Kidney (tissue), 14 donors: ENCODE measurements around the gene PLD2. TPM values are rescaled to one million over a fixed set of nuclear protein-coding genes. Genes with fewer than 3 reads are reported as not detected.
A peak's percentile ranks its signal among the peaks of the same experiment; 100 is the strongest.

Source experiments
- DNase-seq, 5 donors: peaks; one replicate each; pipeline ENCODE4 v3.0.0-alpha.2; 2013 to 2020
- FAIRE-seq: peaks from 2 replicates; lab custom pipeline; 2012; peaks lifted over from hg19 to GRCh38; lab: Jason Lieb, UNC
- H3K27ac ChIP-seq, 2 donors: one replicate each; pipeline ENCODE4 v1.7.0; 2013; ENCODE audit warnings: low read depth in 2 of 2, low read length in 2 of 2, inconsistent platforms in 1 of 2
- H3K27me3 ChIP-seq: one replicate; pipeline ENCODE4 v1.7.1; 2013; ENCODE audit warnings: low read length, inconsistent platforms; ENCODE audit not compliant: control insufficient read depth, insufficient read depth
- H3K36me3 ChIP-seq, 3 donors: one replicate each; pipeline versions ENCODE4 v1.7.0 to v1.7.1; 2013; ENCODE audit warnings: low read length in 3 of 3, control low read depth in 1 of 3, inconsistent platforms in 1 of 3; ENCODE audit not compliant: insufficient read depth in 3 of 3, control insufficient read depth in 2 of 3
- H3K4me1 ChIP-seq, 3 donors: one replicate each; pipeline versions ENCODE4 v1.7.0 to v1.7.1; 2013; ENCODE audit warnings: low read length in 3 of 3, inconsistent platforms in 1 of 3, low read depth in 1 of 3; ENCODE audit not compliant: control insufficient read depth in 2 of 3, insufficient read depth in 2 of 3
- H3K4me3 ChIP-seq, 3 donors: one replicate each; pipeline versions ENCODE4 v1.7.0 to v1.8.1; 2013; ENCODE audit warnings: low read length in 3 of 3, control low read depth in 1 of 3, inconsistent platforms in 1 of 3
- H3K9ac ChIP-seq, 3 donors: one replicate each; pipeline versions ENCODE4 v1.7.0 to v1.7.1; 2013; ENCODE audit warnings: low read length in 3 of 3, control low read depth in 1 of 3, inconsistent platforms in 1 of 3
- H3K9me3 ChIP-seq, 3 donors: one replicate each; pipeline versions ENCODE4 v1.7.0 to v1.7.1; 2013; ENCODE audit warnings: low read length in 3 of 3, control low read depth in 1 of 3, inconsistent platforms in 1 of 3; ENCODE audit not compliant: control insufficient read depth in 2 of 3, insufficient read depth in 1 of 3
- intact Hi-C: fragments of 100-400 bp; cut with DNase I; formaldehyde crosslinking; loops from one replicate; pipeline ENCODE4 v1.11.1; 2022
- polyA plus RNA-seq: library from polyadenylated mRNA; stranded (reverse); fragments of 350-450 nt; fragmentation: Illumina TruSeq; extraction: RNeasy Lipid Tissue Mini Kit (QIAGEN cat#74804); gene quantifications from one replicate; pipeline ENCODE4 v1.2.3, GENCODE V29; 2014; ENCODE audit warnings: low read depth, low replicate concordance; ENCODE audit not compliant: insufficient read depth
- total RNA-seq: library from RNA; stranded (reverse); fragmentation: NEBNext Ultra II Directional; extraction: Animal tissue kit (Norgen Biotek cat#: 25700); gene quantifications from one replicate; pipeline ENCODE4 v1.2.1, GENCODE V29; 2021
- TF ChIP-seq, protein P1 (sequence below): IDR thresholded peaks from 3 replicates; pipeline ENCODE4 v1.5.1; 2012; ENCODE audit warnings: mild to moderate bottlenecking, moderate library complexity, borderline replicate concordance; ENCODE audit not compliant: insufficient read depth; ENCODE audit errors: extremely low read depth
- donor health status: control.
- donor health status: control.
- donor health status: control.
- donor health status: control.
- donor health status: control.
- donor health status: DM: yes; HTN: yes; CAD: no.
- donor health status: Normal renal cell carcinoma (clear cell type).

Gene PLD2
- total and polyA plus RNA-seq, 2 donors from 2014 or later = 9.2 to 45.4 TPM

DNA sequence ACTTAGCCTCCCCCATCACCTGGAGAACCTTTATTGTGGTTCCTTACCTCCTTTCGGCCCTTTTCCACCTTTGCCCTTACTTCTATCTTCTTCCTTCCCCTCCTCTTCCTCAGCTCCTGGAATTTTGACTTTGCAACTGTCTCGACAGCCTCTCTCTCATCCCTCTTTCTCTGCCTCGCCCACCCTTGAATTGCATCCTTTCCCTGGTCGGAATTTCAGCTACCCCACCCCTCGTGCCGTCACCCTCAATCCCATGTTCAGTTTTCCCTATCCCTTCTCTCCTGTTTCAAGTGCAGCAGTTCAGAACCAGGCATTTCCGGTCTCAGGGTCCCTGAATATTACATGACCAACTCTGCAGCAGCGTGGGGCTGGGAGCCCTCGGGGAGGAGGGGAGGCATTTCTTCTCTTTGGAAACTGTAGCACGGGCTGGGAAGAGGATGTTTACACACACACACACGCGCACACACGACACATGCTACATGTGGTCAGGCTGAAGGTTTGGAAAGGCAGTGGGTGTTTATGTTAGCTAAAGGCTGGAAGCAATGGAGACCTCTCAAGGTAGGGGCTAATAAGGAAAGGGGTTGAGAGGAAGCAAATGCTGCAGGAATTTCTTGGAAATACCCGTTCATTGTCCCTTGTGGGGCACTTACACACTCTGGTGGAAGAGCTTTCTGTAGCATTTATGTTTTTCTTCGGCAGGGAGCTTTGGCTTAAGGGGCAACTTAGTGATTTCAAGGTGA is 27.2 kb downstream of the PLD2 start:
- FAIRE-seq (no peak), DNase-seq (peak; percentile 71 to 93 (median 77))
- Histone ChIP-seq H3K4me1 (peaks cover under 1 to 27% (median 3%) of the 10 kb centered on the region in 3 donors), H3K9me3 (no peaks in the 10 kb centered on the region), H3K27me3 (no peaks in the 10 kb centered on the region), H3K9ac (peak overlapping the region in 2 of 3 donors; percentile 63 to 81), H3K4me3 (peak overlapping the region; percentile 63 to 89 (median 84)), H3K36me3 (no peaks in the 10 kb centered on the region), H3K27ac (peak overlapping the region; percentile 86 to 92)
- TF ChIP-seq, protein P1, sequence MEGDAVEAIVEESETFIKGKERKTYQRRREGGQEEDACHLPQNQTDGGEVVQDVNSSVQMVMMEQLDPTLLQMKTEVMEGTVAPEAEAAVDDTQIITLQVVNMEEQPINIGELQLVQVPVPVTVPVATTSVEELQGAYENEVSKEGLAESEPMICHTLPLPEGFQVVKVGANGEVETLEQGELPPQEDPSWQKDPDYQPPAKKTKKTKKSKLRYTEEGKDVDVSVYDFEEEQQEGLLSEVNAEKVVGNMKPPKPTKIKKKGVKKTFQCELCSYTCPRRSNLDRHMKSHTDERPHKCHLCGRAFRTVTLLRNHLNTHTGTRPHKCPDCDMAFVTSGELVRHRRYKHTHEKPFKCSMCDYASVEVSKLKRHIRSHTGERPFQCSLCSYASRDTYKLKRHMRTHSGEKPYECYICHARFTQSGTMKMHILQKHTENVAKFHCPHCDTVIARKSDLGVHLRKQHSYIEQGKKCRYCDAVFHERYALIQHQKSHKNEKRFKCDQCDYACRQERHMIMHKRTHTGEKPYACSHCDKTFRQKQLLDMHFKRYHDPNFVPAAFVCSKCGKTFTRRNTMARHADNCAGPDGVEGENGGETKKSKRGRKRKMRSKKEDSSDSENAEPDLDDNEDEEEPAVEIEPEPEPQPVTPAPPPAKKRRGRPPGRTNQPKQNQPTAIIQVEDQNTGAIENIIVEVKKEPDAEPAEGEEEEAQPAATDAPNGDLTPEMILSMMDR = no peak
- intact Hi-C loops = no loop called here

GRCh38 chr17:4834681-4835020 is 27.7 kb downstream of the PLD2 start:
- Histone ChIP-seq H3K4me1 (peaks cover 3 to 28% (median 6%) of the 10 kb centered on the region in 3 donors), H3K9ac (peak overlapping the region in 1 of 3 donors; percentile 81), H3K27me3 (no peaks in the 10 kb centered on the region), H3K36me3 (no peaks in the 10 kb centered on the region), H3K27ac (peak overlapping the region; percentile 13 to 92), H3K9me3 (no peaks in the 10 kb centered on the region), H3K4me3 (peak overlapping the region; percentile 63 to 89 (median 84))
- intact Hi-C loops = no loop called here
- no peak for FAIRE-seq
- TF ChIP-seq, protein P1 = no peak
- peak in 1 of 5 donors; percentile 54 for DNase-seq

DNA sequence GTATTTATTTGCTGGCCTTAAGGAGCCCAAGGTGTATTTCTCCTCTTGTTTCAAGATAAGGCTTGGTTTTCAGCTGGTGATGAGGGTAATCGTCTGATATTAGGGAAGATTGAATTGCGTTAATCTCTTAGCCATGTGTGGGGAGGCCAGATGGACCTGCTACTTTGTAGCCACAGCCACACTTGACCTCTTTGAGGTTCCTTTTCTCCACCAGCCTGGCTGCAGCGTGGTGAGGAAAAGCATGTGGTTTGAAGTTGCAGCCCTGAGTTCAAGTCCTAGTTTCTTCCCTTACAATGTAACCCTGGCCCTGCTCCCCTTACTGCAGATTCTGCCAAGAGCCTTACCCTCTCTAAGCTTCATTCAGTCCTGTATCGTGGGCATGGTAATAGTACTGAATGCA is 29.3 kb downstream of the PLD2 start:
- Histone ChIP-seq H3K9ac (no peak overlapping the region), H3K9me3 (no peaks in the 10 kb centered on the region), H3K36me3 (no peaks in the 10 kb centered on the region), H3K4me1 (peaks cover 3 to 34% (median 7%) of the 10 kb centered on the region in 3 donors), H3K4me3 (no peak overlapping the region), H3K27me3 (no peaks in the 10 kb centered on the region), H3K27ac (no peak overlapping the region)
- TF ChIP-seq, protein P1 = no peak
- intact Hi-C loops = no loop called here
- no peak for DNase-seq
- FAIRE-seq = no peak
